Neutrophil (primary cell): Measurements from ENCODE around the gene KRTAP7-1.

Experiments used
- H3K27ac ChIP-seq: fragments of 200-600 bp; sonication (generic); 2 replicates; pipeline ENCODE4 v1.5.1; 2016; ENCODE audit warnings: mild to moderate bottlenecking, moderate library complexity
- H3K27me3 ChIP-seq: fragments of 200-600 bp; sonication (generic); 2 replicates; pipeline ENCODE4 v1.6.0; 2016; ENCODE audit warnings: mild to moderate bottlenecking
- H3K36me3 ChIP-seq: fragments of 200-600 bp; sonication (generic); 2 replicates; pipeline ENCODE4 v1.5.1; 2017
- H3K4me1 ChIP-seq, 2 experiments: fragments of 200-600 bp in 1 of 2; sonication (generic) in 1 of 2; 1 replicate in 1 of 2; 2 replicates in 1 of 2; pipeline versions ENCODE4 v1.5.1 to v1.6.1; 2013 to 2016; ENCODE audit warnings: low read depth in 1 of 2, low read length in 1 of 2, mild to moderate bottlenecking in 1 of 2, moderate library complexity in 1 of 2; ENCODE audit not compliant: control insufficient read depth in 1 of 2, insufficient read depth in 1 of 2
- H3K4me3 ChIP-seq, 2 experiments: fragments of 200-600 bp in 1 of 2; sonication (generic) in 1 of 2; 1 replicate in 1 of 2; 2 replicates in 1 of 2; pipeline ENCODE4 v1.5.1; 2013 to 2016; ENCODE audit warnings: low read depth in 1 of 2, low read length in 1 of 2, mild to moderate bottlenecking in 1 of 2, moderate library complexity in 1 of 2
- H3K9me3 ChIP-seq: fragments of 200-600 bp; sonication (generic); 2 replicates; pipeline ENCODE4 v1.5.1; 2016
- CTCF ChIP-seq: fragments of 200-600 bp; sonication (generic); IDR thresholded peaks from 2 replicates; pipeline ENCODE4 v1.5.1; 2016; ENCODE audit warnings: antibody characterized with exemption

Gene KRTAP7-1

GRCh38 chr21:30793581-30794314, 35.8 kb downstream of the KRTAP7-1 start:
- H3K9me3 ChIP-seq: no peaks in the 10 kb centered on the region
- no peak for TF ChIP-seq CTCF
- no peaks in the 10 kb centered on the region for H3K27me3 ChIP-seq

GRCh38 chr21:30779249-30779648, 50.3 kb downstream of the KRTAP7-1 start:
- H3K4me1 ChIP-seq: no peaks in the 10 kb centered on the region
- H3K4me3 ChIP-seq: no peak overlapping the region
- H3K27me3 ChIP-seq: no peaks in the 10 kb centered on the region
- no peaks in the 10 kb centered on the region for H3K9me3 ChIP-seq
- H3K27ac ChIP-seq: no peak overlapping the region
- no peak for TF ChIP-seq CTCF
- H3K36me3 ChIP-seq: no peaks in the 10 kb centered on the region

More at GRCh38 chr21:30793581-30794314, 35.8 kb downstream of the KRTAP7-1 start:
- Histone ChIP-seq H3K4me1 (no peaks in the 10 kb centered on the region), H3K27ac (no peak overlapping the region), H3K36me3 (no peaks in the 10 kb centered on the region), H3K4me3 (no peak overlapping the region)
